NOMO-1 treated with dmso at 0.1 percent for 144 hours (cell line): Measurements from ENCODE around the gene SOBP.
"Not testable (repeated sequence)": the region's sequence is repeated elsewhere in the genome, so short reads cannot be mapped to it uniquely, and the experiment has no call there.

Source experiments
- DNase-seq: peaks from one replicate; lab custom pipeline; 2025; ENCODE audit not compliant: unreplicated experiment; lab: John Stamatoyannopoulos, UW

SOBP gene

DNA sequence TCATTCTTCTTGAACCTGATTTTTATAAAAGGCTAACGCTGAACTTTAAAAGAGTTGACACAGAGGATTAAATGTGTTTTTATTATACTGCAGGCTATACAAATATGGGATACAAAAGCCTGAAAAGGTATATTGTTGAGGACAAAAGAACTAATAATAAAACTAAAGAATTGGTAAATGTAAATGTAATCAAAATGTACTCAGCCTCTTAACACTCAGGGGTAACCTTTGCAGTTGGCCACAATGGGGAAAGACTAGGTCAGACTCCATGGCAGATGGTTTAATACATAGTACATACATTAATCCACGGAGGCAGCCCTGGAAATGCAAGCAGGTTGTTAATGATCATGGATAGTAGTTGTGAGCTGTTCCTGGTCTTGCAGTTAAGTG is 57.5 kb downstream of the SOBP start:
- no peak for DNase-seq

DNA sequence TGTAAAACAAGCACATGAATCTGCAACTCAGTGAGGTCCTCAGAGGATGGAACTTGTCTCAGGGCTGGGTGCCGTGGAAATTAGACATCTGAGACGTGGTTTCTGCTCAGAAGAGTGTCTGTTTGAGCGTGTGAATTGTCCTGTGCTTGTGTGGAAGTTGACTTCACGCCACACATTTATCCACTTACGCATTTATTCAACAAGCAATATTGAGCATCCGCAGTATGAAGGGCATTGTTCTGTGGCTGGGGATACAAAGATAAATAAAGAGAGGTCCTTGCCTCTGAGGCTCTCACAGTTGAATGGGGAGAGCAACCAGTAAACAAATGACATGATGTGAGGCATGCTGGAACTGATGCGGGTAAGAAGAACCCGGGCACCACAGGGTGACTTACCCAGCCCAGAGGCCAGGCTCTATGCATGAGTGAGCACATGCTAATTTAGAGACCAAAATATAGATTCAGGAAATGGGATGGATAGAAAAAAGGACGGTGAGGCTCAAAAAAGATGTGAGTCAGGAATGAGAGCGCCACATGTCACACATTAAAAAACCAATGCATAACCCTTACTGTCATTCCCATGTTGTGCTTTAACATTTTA is 60.4 kb downstream of the SOBP start:
- DNase-seq, result no peak

DNA sequence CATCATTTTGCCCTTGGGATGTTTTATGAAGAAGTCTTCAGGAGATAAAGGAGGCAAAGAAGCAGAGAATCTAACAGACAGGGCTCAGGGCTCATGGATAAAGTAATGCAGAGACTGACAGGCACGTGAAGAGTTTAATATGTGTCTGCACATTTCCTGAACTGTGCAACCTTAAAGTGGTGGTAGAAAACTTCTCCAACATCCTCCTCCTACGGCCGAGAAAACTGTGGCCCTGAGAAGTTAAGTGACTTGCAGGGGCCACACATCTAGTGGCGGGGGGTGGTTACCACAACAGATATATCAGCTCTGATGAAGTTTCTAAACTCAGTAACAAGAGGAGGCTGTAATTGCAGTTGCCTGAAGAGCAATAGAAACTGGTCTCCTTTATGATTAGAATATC is 61.0 kb downstream of the SOBP start:
- DNase-seq, result no peak

DNA sequence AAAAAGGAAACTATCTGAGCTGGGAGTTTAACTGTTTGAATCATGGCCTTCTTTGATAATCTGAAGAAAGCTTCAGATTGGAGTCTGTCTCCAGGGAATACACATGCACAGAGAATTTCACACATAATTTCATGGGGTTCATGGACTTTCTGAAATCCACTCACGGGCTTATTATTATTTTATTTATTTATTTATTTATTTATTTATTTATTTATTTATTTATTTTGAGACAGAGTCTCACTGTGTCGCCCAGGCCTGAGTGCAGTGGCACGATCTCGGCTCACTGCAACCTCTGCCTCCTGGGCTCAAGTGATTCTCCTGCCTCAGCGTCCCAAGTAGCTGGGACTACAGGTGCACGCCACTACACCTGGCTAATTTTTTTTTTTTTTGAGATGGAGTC is 63.2 kb downstream of the SOBP start:
- DNase-seq, result not testable (repeated sequence)

DNA sequence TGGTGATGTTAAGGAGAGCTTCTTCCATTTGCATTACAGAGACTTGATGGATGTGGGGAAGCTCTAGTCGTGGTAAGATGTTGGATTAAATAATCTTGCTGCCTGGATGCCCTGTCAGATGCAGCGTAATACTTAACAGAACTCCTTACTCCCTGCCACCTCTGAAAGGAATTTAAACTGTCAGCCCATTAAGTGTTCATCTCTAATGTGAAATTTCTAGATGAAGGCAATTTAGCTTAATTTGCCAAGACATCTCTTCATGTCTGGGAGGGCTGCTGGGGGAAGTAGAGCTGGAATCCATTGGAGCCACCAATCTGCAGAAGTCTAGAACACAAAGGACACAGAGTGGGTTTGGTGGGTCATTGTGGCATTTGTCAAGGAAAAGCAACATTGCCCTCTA is 64.4 kb downstream of the SOBP start:
- DNase-seq, result no peak

DNA sequence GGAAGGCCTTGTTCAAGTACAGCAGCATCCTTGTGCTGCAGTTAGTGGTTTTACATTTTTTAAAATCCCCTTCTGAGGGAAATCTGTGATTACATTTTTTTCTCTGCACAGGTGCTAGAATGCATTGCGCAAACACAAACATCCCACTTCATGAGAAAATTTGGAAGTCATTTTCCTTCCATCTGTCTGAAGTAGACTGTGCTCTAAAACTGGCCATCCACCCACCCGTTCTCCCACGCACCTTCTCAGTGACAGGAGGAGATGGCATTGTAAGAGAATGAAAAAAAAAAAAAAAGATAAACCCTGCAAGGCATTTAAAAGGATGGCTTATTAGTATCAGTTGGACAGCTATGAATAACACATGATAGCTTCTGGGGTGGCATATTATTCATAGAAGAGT is 65.0 kb downstream of the SOBP start:
- DNase-seq, result no peak

DNA sequence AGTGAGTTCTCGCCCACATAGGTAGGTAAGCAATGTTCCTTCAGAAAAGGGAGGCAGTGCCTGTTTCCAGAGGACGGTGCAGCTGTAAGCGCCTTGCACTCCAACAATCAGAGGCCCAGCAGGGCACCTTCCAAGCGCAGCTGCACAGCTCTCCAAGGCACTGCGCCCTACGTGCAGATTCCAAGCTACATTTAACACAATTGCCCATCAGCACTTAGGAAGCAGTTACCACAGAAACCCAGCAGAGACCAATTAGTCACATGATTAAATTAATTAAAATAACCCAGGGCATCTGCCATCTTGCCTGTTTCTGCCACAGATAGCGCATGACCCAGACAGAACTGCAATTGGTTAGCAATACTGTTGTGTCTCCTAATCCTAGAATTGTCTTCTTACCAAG is 65.5 kb downstream of the SOBP start:
- no peak for DNase-seq

DNA sequence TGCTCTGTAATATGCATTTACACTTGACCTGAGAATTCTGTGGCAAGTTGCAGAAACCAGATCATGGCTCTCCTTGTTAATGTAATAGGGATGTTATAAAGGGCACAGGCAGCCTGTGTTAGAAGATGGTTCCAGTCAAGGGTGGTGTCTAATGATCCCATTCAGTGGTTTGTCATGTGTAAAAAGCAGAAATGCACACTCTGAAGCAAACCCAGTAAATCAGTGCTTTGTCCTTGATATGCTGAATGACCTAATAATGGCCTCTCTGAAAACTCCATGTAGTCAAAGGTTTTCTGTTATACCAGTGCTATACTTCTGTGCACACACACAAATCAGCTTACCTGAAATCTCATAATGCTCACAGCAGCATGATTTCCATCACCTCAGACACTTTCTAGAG is 66.2 kb downstream of the SOBP start:
- DNase-seq, result no peak

DNA sequence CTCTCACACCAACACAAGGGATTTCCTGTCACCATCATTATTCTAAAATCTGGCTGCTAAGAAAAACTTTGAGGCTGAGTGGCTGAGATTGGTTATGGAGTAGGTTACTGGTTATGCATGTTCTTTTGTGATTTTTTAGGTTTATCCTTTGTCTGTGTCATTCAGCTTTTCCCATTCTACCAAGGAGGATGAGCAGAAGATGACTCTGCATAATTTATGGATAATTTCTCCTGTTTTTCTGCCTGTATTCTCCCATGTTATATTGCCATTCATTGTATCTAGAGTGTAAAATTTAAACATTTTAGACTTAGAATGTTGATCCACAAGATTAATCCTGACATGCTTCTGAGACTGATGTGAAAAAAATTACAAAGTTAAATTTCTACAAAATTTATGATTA is 67.8 kb downstream of the SOBP start:
- DNase-seq, result no peak

DNA sequence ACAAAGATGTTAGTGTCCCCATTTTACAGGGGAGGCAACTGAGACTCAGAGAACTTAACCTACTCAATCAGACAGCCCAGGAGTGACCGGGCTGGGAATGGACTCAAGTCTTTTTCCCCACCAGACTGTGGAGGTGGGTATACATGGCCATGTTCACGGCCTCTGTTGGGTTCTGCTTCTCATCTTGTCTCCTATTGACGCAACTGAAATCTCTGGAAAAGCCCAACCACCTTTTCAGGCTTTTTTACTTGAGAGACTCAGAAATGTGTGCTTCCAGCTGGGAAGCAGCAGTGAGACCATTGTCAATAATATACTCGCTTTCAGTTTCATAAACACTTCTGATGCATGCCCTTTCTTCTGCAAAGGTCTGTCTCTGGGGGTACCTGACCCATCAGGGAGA is 70.7 kb downstream of the SOBP start:
- DNase-seq, result no peak

DNA sequence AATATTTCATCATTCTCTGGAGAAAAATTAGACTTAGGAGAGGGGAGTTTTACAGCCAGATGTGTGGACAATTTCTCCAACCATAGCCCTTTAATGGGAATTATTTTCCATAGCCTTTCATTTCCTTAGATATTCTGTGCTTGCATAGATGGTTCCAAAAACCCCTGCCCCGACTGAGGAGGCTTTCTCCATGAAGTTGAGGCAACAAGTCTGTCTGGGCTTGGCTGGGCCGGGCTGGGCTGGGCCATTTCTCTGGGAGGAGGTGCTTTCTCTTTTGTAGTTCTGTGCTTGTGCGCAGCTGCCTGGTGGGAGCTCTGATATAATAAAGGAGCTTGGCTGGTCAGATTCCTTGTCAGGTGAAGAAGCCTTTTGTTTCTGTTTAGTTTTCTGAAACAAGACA is 71.4 kb downstream of the SOBP start:
- DNase-seq, result no peak

DNA sequence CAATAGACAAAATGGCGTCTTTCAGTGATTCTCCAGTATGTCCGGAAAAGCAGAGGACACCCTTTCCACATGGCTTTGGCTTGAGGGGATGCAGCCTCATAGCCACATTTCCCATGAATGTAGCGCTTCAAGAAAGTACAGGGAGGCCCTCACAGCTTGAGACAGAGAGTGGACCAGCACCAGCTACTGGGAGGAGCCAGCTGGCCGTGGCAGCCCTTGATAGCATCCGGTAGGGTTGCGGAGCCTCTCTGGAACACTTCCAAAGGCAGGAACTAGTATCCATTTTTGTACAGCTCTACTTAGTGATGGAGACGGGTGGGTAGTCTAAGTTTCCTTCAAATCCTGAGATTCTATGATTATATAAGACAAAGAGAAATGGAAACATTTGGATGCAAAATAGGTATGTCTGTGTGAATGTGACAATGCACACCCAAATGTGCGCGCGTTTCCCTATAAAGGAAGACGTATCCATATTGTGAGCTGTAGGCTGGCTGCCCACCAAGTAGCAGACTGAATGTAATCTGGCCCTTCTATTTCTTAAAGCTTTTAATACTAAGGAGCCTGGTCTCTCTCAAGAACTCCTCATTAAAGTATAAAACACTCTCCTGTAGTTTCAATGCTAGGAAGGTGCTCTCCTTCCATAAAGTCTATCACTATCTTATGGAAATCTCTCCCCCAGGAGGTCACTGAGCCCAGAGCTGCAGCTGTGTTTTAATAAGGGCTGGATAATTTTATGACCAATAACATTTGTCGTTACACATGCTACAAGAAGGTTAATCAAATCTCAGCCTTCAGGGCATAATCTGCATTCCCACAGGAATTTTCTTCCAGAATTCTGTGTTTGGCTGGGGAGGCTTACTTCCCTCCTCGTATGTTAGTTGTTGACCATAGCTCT is 74.0 kb downstream of the SOBP start:
- DNase-seq, result no peak

DNA sequence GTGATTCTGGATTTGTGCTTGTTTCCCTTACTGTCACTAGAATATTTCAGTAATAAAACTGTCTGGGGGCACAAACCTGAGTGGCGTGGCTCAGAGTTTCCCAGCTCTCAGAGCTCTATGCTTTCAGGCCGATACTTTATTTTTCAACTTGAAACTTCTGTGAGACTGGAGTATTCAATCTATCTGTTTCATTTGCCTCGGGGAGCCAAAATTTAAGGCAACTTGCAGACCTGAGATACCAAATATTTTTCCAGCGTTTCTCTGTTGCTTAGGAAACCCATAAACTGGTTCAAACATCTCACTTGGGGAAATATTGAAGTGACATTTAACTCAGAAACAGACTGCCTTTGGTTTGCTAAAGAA is 74.7 kb downstream of the SOBP start:
- DNase-seq, result no peak

DNA sequence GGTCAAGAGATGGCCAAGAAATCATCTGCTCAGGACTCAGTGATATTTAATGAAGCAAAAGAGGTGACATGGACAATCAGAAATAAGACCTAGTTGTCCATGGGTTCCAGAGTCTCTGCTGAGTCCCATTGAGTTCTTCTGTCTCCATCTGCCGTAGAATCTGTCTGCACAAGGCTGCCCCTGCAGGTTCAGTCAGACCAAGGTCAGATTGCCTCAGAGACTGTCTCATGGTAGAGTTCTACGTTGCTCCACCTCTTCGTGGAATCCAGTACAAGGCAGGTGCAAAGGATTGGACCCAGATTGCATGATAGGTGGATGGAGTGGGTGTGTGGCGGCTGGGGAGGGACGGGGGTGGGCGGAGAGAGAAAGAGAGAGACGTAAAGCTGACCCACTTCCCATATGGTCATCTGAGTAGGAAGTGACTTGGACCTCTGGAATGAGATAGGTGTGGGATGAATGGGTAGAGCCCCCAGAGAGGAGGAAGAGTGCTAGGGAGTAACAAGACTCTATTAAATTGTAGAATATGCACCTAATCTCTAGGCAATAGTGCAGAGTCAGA is 75.3 kb downstream of the SOBP start:
- DNase-seq, result no peak

DNA sequence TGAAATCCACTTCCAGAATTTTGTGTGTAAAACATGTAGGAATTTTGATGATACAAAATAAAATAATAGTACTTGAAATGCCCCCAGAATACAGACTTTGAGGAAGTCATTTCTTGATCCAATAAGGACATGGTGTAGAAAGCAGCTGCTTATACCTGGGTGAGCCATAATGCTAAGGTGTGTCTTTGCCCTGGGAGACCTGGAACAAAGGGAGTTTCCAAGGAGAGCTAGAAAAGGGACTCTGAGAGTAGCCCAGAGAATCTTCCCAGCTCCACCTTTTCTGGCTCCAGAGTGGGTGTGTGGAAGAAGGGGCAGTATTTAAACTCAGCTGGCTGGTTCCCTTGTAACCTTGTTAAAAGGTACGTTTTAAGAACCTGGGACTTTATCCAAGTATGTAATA is 77.7 kb downstream of the SOBP start:
- no peak for DNase-seq

DNA sequence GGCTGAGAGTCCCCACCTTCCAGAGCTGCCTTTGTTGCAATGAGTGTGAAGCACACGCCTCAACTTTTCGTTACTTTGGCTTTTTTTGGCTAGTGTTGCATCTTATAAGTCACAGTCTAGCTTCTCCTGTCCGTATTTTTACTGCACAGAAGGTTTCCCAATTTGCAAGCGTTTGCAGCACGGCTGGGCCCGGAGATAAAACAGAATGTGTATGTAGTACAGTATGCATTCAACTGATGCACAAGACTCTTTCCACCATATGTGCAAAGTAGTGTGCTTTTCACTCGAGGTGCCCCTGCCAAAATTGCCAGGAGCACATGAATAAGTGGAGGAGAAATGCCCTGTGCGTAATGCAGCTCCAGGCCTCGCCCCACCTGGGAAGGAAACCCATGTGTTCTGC is 79.6 kb downstream of the SOBP start:
- DNase-seq, result no peak

DNA sequence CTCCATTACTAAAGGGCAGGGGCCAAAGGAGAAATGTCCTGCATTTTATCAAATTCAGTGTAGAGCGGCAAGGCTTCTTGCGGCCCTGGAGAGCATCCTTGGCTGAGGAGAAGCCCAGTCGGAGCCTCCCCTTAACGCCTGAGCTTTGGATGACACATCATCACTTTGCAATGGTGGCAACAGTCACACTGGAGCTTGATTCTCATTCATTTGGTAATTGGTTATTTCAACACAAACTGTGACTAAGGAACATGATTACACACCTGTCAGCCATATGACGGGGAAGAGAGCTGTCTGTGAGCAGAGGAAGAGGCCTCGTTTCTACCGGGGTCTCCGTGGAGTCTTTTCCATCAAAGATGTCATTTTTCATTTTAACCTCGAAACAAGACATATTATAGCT is 81.4 kb downstream of the SOBP start:
- DNase-seq, result no peak

DNA sequence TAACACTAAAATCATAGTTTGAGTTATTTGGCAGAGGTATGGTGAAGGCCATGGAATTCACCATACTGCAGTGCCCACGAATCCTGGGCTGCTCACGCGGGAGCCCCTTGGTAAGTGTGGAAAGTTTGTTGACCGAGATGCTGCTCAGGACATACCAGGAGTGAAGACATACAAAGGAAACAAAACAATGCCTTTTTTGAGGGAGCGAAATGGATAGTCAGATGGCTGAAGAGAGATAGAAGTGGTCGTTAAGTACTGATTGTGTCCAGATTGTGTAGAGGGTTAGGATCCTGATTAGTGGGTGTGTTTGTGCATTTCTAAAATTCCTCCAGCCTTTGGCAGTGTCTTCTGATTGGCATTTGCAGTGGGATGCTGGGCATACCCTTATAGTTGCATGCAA is 83.0 kb downstream of the SOBP start:
- no peak for DNase-seq

DNA sequence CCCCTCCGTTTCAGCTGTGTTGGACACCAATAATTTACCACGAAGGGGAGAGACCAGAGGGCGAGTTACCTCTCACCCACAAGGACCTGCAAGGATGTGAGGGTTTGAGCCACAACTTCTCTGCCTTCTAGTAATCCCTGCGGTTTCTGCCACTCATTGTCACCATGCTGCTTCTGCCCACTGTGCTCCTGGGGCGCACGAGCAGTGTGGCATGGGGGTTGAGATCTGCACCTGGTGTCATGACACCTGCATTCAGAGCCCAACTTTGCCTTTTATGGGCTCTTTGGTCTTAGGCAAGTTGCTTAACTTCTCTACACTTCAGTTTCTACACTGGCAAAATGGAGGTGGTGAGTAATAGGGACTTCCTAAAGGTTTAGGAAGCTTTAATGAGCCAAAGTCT is 84.9 kb downstream of the SOBP start:
- DNase-seq, result no peak

DNA sequence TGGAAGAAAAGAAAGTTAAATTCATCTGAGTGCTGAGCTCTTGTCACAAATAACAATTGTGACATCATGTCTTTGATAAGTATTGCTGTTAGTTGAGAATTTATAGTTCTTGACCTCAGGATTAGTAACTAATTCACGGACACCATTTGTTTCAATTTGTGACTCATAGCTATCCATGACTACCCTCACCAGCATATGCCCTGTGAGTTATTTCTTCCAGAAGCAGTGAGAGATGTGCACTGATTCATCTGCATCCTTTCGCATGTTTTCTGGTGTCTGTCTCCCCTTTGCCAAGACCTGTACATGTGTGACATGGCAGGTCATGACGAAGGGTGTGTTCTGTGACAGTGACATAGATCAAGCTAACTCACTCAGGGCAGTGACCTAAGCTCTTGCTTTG is 86.9 kb downstream of the SOBP start:
- DNase-seq, result no peak

DNA sequence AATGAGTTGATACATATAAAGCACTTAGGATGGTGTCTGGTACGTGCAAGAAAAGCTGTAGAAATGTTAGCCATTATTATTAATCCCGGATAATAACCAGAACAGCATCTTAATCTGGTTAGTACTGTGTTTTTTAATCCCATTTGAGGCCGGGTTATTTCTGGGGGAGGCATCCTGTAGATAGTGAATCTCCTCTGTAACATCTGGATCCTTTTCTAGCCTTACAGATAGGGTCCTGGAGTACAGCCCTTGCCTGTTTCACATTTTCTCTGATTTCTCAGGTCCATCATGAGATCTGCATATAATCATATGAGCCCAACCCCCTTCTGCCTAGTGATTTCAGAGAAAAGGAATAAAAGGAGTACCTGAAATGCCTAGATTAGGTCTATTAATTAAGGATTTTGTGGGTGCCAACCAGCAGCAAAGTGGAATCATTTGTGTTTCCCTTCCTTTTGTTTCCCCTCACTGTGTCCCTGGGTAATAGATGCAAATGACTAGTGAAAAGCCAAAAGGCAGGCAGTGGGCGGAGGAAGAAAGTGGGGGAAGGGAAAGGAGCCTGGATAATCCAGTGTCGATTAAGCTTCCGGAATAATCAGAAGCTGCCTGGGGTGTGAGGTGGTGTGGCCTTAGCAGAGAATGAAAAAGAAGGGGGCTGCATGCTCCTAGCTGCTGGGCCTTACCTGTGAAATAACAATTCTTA is 88.9 kb downstream of the SOBP start:
- no peak for DNase-seq

DNA sequence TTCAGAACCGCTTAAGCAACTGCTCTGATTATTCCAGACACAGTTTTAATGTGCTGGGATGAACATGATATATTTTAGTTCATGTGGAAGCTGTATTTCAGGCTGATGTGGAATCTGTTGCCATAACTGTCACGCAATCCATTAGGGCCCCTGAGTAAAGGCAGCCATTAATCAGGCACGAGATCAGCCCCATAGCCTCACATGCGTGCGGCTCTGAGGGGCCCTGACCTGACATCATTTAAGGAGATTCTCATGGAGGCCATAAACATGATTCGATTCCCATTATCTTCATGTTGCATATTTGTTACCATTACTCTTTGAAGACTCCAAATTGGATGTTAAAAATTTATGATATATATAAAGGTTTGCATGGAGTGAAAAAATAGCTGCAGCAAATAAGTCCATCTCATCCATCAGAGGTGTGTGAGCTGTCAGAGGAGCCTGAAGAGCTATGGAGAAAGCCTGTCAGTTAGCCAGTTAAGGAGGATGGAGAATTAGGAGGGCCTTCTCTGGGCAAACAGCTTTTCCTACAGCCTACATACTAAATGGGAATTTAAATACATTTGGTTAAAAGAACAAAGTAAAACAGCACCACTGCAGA is 89.6 kb downstream of the SOBP start:
- no peak for DNase-seq
